ENCODE measurements around the gene SGMS1.
"Not testable (repeated sequence)": the region's sequence is repeated elsewhere in the genome, so short reads cannot be mapped to it uniquely, and the experiment has no call there.

The SGMS1 gene

GRCh38 chr10:50578949-50579348 lies 44.8 kb downstream of the SGMS1 start:
- FAIRE-seq, result no peak

DNA sequence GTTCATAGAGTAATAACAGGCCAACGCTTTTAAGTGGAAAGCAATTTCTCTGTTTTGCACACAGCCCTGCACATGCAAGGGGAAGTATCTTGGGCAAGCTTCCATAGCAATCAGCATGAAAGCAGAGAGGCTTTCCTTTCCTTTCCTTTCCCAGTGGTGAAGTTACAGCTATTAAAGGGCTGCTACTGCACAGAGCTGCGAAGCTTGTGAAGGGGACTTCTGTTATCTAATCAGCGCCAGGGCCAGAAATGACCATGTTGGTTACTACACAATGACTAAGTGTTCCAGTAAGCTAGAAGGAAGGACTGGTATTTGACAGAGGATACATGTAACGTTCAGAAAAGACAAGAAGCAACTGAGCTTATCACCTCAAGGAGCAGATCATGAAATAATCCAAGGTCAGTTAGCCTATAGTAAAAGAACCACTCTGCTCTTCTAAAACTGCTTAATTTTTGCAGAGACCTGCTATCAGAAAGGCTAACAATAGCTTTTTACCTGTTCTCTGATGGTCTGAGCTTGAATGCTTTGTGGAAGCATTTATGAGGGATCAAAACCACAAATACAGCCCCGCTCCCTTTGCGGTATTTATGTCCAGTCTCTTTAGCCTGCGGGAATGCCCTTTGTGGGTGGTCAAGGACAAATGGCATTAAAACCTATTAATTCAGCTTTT lies 45.9 kb downstream of the SGMS1 start:
- no peak for FAIRE-seq

DNA sequence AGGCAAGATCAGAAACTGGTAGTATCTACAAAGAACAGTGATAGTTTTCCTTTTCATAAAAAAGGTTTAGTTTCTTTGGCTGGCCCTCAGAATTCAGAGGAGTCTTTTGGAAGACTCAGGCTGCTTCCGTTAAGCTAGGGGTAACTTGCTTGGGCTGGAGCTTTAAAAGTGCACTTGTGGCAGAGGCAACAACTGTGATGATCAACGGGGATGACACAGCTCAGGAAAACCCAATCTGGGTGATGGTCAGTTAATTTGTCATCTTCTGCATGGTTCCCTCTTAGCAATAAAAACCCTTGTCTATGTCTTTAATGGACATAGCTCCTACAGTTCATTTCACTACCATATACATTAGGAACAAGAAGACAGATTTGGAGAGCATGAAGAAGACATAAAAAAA lies 46.7 kb downstream of the SGMS1 start:
- FAIRE-seq, result no peak

DNA sequence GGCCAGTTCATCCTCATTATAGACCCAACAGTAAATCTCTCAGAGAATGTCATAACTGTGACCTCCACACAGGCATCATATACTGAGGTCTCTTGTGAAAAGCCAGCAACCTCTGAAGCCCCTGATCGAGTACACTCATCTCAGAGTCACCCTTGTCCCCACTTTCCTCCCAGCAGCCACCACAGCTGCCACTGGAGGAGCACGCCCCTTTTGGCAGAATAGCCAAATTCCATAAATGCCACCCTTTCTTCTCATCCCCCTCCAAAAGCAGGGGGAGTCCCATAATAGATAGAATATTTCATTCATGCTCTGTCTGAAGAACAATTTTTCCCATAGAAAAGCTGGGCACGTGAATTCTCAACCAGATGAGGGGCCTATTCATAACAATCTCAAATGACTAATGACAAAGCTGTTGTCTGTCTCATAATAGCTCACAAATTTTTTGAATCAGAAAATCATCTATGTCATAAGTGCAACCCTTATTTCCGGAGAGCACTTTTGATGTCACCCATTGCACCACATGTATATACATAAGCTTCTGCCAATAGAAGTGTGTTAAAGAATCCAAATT lies 47.4 kb downstream of the SGMS1 start:
- no peak for FAIRE-seq

DNA sequence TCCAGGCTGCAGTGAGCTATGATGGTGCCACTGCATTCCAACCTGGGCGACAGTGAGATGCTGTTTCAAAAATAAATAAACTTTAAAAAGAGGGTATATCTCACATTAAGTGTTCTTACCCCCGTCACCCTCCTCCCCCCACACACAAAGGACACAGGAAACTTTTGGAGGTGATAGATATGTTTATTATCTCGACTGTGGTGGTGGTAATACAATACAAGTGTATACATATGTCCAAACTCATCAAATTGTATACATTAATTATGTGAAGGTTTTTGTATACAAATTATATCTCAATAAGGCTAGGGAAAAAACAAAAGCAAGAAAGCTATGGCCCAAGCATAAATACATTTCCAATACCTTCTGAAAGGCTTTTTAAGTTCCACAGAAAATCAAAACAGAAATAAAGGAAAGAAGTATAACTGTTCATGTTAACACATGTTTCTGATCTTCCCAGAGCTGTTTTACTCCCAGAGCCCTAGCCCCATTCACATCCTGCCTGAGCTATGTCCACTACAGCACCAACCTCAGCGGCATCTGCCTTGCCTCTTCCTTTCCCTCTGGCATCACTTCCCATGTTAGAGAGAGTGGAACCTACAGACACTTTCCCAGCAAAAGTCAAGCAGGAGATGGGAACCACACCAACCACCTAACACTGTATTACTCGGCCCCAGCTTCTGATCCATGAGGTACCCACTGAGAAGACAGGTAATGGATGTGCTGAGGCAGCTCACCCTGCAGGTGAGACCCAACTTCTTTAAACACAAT lies 48.1 kb downstream of the SGMS1 start:
- FAIRE-seq, result no peak

DNA sequence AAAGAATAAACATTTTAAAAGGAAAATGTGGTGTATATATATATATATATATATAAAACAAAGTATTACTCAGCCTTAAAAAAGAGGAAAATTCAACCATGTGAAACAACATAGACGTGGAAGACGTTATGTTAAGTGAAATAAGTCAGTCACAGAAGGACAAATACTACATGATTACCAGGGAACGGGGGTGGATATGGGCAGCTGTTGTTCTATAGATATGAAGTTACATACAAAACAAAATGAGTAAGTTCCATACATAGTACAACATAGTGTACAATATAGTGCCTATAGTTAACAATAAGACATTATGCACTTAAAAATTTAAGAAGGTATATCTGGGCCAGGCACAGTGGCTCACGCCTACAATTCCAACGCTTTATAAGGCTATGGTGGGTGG lies 48.8 kb downstream of the SGMS1 start:
- no peak for FAIRE-seq

DNA sequence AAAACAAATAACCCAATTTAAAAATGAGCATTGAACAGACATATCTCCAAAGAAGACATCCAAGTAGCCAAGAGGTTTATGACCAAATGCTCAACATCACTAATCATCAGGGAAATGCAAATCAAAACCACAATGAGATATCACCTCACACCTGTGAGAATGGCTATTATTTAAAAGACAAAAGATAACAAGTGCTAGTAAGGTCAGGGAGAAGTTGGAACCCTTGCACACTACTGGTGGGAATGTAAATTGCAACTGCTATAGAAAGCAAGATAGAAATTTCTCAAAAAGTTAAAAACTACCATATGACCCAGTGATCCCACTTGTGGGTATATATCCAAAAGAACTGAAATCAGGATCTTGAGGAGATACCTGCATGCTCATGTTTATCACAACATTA lies 49.5 kb downstream of the SGMS1 start:
- FAIRE-seq, result no peak

GRCh38 chr10:50572017-50572491 lies 51.7 kb downstream of the SGMS1 start:
- FAIRE-seq, result no peak

DNA sequence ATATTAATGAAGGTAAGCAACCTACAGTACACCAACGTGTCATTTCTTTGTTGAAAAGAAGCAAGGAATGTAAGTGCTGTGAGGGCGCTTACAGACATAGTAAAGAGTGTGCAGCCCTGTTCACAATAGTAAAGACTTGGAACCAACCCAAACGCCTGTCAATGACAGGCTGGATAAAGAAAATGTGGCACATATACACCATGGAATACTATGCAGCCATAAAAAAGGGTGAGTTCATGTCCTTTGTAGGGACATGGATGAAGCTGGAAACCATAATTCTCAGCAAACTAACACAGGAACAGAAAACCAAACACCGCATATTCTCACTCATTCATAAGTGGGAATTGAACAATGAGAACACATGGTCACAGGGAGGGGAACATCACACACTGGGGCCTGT lies 55.0 kb downstream of the SGMS1 start:
- not testable (repeated sequence) for FAIRE-seq

- no peak for FAIRE-seq
Observed at GRCh38 chr10:50567384-50567783, 56.4 kb downstream of the SGMS1 start.

GRCh38 chr10:50566150-50566549 lies 57.6 kb downstream of the SGMS1 start:
- no peak for FAIRE-seq

DNA sequence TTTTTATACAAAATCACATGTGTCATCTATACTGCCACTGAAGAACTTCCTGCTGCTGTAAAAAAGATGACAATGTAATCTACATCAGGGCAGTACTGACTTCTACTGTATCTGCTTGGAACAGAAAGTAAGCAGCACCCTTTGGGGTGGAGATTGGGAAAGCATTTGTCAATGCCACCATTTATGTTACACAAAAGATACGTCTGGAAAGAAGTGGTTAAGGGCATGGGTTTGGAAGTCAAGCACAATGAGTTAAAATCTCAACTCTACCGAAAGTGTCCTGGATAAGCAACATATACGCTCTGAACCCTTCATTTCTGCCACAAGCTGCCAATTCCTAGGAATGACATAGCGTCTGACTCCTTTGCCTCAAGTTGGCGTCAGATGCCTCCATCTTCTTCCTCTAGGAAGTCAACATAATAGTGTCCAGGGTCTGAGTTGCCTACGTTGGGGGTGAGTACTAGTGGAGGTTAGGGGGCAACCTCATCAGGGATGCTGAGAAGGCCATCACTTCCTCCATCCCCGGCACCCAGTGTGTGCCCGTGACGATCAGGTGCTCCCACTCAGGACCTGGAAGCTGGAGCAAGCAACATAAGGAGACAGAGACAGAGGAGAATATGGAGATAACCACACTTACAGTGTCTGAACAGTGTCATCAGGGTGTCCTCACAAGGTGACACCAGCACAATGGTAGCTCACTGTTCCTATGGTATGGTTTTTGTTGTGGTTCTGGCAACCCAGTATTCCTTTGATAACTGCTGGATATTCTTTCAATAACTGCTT lies 58.3 kb downstream of the SGMS1 start:
- FAIRE-seq, result no peak

- FAIRE-seq, result no peak
Observed at GRCh38 chr10:50563906-50564305, 59.9 kb downstream of the SGMS1 start.

GRCh38 chr10:50561816-50562215 lies 61.9 kb downstream of the SGMS1 start:
- no peak for FAIRE-seq

DNA sequence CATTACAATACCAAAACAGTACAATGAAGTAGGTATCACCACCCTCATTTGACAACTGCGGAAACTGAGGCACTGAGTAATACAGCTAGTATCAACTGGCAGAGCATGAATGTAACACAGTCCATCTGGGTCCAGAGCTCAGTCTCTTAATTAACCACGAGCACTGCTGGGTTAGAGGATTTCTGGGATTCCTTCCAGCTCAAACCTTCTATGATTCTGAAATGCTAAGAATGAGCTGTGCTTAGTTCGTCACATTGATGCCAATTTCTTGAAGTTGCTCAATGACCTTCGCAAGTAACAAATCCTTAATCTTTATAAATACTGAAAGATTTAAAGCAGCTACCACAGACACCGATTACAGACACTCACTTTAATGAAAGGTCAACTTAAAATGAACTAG lies 62.5 kb downstream of the SGMS1 start:
- no peak for FAIRE-seq

DNA sequence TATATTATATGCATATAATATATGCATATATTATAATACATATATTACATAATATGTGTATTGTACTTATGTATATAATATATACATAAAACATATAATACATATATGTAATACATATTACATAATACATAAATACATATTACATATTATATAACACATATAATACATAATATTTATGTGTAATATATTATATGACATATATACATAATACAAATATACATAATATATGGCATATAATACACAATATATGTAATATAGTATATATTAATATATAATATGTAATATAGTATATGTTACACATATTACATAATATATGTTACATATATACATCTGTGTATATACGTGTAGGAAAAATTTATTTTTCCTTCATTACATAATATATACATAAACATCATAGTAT lies 63.4 kb downstream of the SGMS1 start:
- FAIRE-seq, result no peak

DNA sequence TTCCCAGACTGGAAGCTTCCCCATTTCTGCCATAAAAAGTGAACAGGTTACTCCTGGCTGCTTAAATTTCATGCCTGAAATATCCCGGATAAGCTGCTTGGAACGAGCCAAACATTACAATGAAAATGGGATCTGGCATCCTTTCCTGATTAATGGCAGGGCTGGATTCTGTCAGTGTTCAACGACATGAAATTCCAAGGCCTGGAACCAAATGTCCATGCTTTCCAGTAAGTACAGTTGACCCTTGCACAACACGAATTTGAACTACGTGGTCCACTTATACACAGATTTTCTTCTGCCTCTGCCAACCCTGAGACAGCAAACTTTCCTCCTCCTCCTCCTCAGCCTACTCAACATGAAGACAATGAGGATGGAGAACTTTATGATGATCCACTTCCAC lies 65.4 kb downstream of the SGMS1 start:
- FAIRE-seq, result no peak

DNA sequence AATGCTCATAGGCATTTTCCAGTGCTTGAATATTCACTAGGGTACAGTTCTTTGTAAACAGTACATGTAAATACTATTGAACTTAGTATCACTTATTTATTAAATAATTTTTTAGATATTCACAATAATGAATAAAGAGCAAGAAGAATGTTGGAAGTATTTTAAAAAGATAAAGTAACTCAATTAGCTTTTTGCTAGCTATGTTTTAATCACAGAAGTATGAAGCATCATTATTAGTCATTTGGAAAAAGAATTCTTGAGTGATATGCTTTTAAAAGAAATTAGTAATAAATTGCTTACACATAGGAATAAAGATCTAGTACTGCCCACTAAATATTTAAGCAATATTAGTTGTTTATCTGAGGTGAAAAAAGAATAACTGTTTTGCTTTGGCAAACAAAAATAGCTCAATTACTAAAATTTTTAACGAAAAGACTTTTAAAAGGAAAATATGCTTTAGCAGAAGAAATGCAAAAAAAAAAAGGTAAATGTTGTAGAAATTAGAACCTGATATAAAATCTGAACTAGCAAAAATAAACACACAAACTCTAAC lies 66.5 kb downstream of the SGMS1 start:
- peak; percentile 19 for FAIRE-seq

DNA sequence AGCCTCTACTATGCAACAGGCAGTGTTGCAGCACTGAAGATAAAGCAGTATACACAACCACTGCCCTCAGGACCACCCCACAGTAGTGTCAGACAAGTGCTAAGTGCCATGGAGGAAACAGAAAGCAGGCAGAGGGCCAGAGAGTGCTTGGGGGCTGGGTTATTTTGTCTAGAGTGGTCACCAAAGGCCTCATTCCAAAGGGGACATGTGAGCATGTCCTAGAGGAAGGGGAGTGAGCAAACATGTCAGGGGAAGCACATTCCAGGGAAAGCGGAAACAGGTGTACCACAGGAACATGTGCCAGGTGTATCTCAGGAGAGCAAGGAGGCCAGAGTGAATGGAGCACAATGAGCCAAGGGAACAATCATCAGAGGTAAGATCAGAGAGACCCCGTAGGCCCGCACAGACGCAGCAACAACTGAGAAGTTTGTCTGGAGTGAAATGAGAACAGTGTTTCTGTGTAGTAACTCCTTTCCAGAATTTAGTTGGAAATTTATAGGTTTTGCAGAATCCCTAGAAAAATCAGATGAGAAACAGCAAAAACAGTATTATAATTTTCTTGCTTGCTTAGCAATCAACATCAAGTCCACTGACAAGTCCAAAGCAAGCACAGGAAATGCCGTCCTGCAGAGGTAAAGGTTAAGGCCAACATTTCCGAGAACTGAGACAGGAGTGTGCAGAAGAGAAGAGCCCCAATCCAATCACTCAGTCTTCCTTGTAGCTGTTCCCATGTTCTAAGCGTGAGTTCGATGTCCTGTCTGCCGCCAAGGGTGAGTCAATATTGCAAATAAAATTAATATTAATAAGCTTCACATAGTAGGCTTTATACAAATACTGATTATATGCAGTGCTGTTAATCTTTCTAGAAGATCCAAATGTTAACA lies 67.3 kb downstream of the SGMS1 start:
- FAIRE-seq, result no peak

- no peak for FAIRE-seq
Observed at GRCh38 chr10:50554995-50555568, 68.7 kb downstream of the SGMS1 start.

DNA sequence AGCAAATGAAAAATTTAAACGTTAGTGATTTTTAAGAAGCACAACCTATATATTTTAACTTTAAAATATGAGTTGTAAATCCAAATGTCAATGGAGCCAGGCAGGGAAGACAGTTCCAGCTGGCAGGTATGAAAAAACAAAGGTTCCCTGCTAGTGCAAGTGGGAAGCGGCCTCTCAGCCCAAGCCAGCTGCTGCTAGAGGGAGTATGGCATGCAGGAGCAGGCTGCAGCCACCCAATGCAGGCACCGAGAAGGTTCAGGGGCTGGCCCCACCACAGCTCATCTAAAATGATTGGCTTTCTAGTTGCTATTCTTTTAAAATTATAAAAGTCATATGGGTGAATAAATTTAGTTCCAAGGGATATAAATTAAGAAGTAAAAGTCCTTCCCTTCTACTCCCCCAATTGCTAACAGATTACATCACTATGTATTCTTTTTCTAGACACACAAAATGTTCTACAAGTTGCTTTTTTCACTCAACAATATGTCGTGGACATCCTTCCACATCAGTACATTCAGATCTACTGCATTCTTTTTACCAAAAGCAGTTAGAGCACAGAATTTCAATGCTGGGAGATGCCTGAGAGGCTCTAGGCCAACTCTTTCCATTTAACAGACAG lies 69.3 kb downstream of the SGMS1 start:
- no peak for FAIRE-seq
